Measurements from ENCODE around the gene NOL9. TPM values are rescaled to one million over a fixed set of nuclear protein-coding genes. Genes with fewer than 3 reads are reported as not detected.

NOL9 gene
- total and polyA plus RNA-seq, 2 of the 13 experiments (the other 11 are each of a cell fraction or from before 2014, with no cell fraction given): 18.0 to 24.7 TPM

- no peak for TF ChIP-seq HDAC1 (CRISPR knock-in tag; IDR thresholded peaks at IDR 0.05)
- no peak for TF ChIP-seq ZBTB37 (CRISPR knock-in tag; IDR thresholded peaks at IDR 0.05)
- TF ChIP-seq ZC3H4 (CRISPR knock-in tag; IDR thresholded peaks at IDR 0.05; ENCODE audit: borderline replicate concordance): peak; percentile 88; the same call in 1 of the 2 replicates
- 0 out of 2 replicates have a peak, but pooled peaks have one; percentile 23 for TF ChIP-seq THAP9 (CRISPR knock-in tag; IDR thresholded peaks at IDR 0.05; ENCODE audit: borderline replicate concordance)
- TF ChIP-seq THAP7 (CRISPR knock-in tag; IDR thresholded peaks at IDR 0.05): no peak
- 0 out of 2 replicates have a peak, but pooled peaks have one; percentile 6 for TF ChIP-seq ZNF546 (CRISPR knock-in tag; conservative IDR thresholded peaks at IDR 0.05)
- 0 out of 2 replicates have a peak, but pooled peaks have one; percentile 12 for TF ChIP-seq MEIS2 (CRISPR knock-in tag; IDR thresholded peaks at IDR 0.05)
- TF ChIP-seq ZNF20 (CRISPR knock-in tag; IDR thresholded peaks at IDR 0.05): peak; percentile 37; the same call in 1 of the 2 replicates
- TF ChIP-seq ZNF747 (CRISPR knock-in tag; IDR thresholded peaks at IDR 0.05; ENCODE audit: borderline replicate concordance): 0 out of 2 replicates have a peak, but pooled peaks have one; percentile 16
- TF ChIP-seq ATF4 (CRISPR knock-in tag; IDR thresholded peaks at IDR 0.05): 0 out of 4 replicates have a peak, but pooled peaks of 1 of the 2 experiments have one; percentile 7
- 0 out of 2 replicates have a peak, but pooled peaks have one; percentile 24 for TF ChIP-seq ZFP36L1 (CRISPR knock-in tag; IDR thresholded peaks at IDR 0.05)
- 0 out of 2 replicates have a peak, but pooled peaks have one; percentile 7 for TF ChIP-seq MIXL1 (CRISPR knock-in tag; IDR thresholded peaks at IDR 0.05)
- peak; percentile 5; the same call in 1 of the 2 replicates for TF ChIP-seq ZNF331 (CRISPR knock-in tag; IDR thresholded peaks at IDR 0.05)
- TF ChIP-seq ADNP (CRISPR knock-in tag; IDR thresholded peaks at IDR 0.05): no peak
- no peak for TF ChIP-seq ATF7 (IDR thresholded peaks at IDR 0.05)
- TF ChIP-seq ATF7 (CRISPR knock-in tag; IDR thresholded peaks at IDR 0.05): no peak
- 0 out of 2 replicates have a peak, but pooled peaks have one; percentile 33 for TF ChIP-seq ZNF549 (CRISPR knock-in tag; IDR thresholded peaks at IDR 0.05)
- TF ChIP-seq SOX5 (CRISPR knock-in tag; IDR thresholded peaks at IDR 0.05; ENCODE audit: borderline replicate concordance): peak; percentile 9; the same call in 1 of the 2 replicates
- 0 out of 2 replicates have a peak, but pooled peaks have one; percentile 2 for TF ChIP-seq GATAD1 (CRISPR knock-in tag; IDR thresholded peaks at IDR 0.05)
- 0 out of 2 replicates have a peak, but pooled peaks have one; percentile 33 for TF ChIP-seq ZSCAN20 (CRISPR knock-in tag; IDR thresholded peaks at IDR 0.05; ENCODE audit: borderline replicate concordance)
- 0 out of 2 replicates have a peak, but pooled peaks have one; percentile 2 for TF ChIP-seq MAX (IDR thresholded peaks at IDR 0.05)
- TF ChIP-seq KAT8 (CRISPR knock-in tag; IDR thresholded peaks at IDR 0.05): no peak
- no peak for TF ChIP-seq ZBTB26 (CRISPR knock-in tag; IDR thresholded peaks at IDR 0.05; ENCODE audit: borderline replicate concordance)
Measured at GRCh38 chr1:6603238-6603914, 49.1 kb upstream of the NOL9 start (continued).
